GM21515 (cell line): ENCODE data around the gene SLC26A8.
A peak's percentile ranks its signal among the peaks of the same experiment; 100 is the strongest.
"Not testable (repeated sequence)": the region's sequence is repeated elsewhere in the genome, so short reads cannot be mapped to it uniquely, and the experiment has no call there.

Experiments used
- ATAC-seq: cut with Tn5 transposase; IDR thresholded peaks from one replicate; pipeline ENCODE4 v1.9.1; 2021; ENCODE audit not compliant: unreplicated experiment

SLC26A8 gene

DNA sequence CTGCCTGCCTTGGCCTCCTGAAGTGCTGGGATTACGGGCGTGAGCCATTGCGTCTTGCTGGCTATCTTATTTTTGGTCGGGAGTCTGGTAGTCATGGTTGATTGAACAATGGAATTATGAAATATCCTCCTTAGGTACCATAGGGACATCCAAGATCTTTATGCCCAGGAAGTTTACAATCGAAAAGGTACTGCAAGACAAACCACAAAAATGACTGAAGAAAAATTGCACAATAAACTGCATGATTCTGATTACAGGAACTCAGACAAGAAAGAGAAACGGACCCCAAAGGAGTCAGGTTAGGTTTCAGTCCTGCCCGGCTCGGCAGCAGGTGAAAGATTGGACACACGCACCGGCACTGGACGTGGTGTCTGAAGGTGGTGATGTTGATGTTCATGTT lies 5.3 kb downstream of the SLC26A8 start:
- no peak for ATAC-seq

DNA sequence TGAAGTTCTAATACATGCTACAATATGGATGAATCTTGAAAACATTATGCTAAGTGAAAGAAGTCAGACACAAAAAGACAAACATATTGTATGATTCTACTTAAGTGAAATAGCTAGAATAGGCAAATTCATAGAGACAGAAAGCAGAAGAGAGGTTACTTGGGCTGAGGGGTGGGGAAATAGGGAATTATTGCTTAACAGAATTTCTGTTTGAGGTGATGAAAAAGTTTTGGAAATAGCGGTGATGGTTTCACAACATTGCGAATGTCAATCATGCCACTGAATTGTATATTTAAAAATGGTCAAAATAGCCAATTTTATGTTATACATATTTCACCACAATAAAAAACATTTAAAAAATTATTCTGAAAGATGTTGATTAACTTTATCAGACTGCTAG lies 6.1 kb downstream of the SLC26A8 start:
- ATAC-seq = no peak

DNA sequence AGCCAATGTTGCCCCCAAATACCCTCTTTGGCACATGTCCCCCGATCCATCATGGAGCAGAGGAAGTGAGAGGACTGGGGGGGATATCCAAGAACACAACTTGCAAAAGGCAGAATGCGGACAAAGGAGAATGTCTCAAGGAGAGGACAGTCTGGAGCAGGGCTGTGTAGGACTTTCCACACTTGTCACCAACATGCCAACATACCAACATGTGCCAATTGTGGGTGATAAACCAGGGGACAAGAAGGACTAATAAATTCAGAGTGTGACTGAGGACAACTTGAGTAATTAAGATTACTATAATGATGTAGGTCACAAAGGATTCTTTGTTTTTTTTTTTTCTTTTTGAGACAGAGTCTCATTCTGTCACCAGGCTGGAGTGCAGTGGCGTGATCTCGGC lies 8.8 kb downstream of the SLC26A8 start:
- no peak for ATAC-seq

DNA sequence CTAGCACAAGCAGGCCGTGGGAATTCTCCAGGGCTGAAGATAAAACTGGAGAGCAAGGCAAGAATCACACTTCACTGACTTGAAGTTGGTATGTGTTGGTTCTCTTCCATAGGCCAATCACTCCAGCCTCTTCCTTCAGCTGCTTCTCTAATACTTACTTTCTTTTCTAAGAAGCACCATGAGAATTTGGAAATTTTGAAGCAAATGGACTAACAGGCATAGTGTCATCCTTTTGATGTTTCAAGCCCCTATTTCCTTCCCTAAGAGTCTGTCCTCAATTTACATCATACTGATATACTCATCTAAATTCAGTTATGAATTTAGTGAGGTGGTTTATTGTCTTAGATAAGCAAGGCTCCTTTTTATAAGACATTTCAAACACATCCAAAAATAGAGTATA lies 24.0 kb downstream of the SLC26A8 start:
- no peak for ATAC-seq

DNA sequence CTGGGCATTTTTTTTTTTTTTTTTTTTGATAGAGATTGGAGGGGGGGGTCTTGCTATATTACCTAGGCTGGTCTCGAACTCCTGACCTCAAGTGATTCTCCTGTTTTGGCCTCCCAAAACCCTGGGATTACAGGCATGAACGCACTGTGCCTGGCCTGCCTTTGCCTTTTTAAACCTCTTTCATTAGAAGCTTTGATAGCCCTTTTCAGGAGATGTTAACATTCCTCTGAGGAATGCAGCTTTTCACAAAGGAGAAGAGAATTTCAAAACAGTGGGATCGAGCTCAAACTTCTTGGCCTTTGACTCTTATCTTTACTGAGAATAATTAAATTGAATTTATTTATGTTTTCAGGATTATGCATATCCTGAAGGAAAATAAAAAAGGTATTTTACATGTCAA lies 31.3 kb downstream of the SLC26A8 start:
- ATAC-seq = no peak

DNA sequence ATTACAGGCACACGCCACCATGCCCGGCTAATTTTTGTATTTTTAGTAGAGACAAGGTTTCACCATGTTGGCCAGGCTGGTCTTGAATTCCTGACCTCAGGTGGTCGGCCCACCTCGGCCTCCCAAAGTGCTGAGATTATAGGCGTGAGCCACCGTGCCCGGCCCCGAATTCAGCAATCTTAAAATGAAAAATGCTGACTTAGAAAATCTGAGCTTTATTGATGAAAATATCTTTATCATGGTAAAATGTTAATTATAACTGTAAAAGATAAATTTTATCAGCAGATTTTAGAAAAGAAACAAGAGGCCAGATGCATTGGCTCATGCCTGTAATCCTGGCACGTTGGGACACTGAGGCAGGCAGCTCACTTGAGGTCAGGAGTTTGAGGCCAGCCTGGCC lies 36.4 kb downstream of the SLC26A8 start:
- not testable (repeated sequence) for ATAC-seq

DNA sequence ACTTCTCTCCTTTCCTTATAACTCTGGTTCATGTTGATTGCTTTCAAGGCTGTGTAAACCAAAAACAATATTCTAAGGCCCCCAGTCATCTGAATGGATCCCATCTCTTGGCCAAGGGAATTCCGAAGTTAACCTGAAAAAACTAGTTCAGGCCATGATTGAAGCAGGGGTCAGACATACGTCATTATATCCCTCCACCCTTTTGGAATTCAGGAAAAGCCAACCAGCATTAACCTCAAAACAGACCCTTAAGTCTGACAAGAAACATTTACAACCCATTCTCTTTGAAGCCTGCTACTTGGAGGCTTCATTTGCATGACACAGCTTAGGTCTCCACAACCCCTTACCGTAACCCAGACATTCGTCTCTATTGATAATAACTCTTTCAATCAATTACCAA lies 39.7 kb downstream of the SLC26A8 start:
- no peak for ATAC-seq

DNA sequence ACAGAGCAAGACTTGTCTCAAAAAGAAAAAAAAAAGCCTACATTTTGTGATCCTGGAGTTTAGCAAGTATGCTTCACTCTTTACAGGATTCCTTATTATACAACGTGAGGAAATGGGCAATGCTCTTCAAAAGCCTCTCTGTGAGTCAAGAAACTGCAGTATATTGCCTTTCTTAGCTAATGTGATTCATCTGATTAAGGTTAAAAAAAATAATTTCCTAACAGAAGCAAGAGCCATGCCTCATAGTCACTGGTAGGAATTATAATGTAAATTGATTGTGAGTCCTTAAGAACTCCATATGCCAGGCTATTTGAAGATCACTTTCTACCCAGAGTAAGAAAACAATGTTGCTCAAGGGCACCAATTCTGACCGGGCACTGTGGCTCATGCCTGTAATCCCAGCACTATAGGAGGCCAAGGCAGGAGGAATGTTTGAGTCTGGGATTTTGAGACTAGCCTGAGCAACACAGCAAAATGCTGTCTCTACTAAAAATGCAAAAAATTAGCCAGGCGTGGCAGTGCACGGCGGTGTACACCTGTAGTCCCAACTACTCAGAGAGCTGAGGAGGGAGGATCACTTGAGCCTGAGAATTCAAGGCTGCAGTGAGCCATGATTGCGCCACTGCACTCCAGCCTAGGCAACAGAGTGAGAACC lies 43.3 kb downstream of the SLC26A8 start:
- ATAC-seq = no peak

DNA sequence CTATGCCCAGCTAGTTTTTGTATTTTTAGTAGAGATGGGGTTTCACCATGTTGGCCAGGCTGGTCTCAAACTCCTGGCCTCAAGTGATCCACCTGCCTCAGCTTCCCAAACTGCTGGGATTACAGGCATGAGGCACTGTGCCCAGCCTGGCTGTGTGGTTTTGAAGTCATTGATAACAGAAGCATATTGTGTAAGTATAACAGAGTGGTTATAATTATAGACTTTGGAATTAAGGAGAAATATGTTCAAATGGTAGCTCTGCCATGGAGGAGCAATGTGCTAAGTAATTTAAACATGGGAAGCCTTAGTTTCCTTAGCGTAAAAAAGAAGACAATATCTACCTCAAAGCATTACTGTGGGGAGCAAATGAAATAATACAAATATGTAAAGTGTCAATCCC lies 44.3 kb downstream of the SLC26A8 start:
- not testable (repeated sequence) for ATAC-seq

DNA sequence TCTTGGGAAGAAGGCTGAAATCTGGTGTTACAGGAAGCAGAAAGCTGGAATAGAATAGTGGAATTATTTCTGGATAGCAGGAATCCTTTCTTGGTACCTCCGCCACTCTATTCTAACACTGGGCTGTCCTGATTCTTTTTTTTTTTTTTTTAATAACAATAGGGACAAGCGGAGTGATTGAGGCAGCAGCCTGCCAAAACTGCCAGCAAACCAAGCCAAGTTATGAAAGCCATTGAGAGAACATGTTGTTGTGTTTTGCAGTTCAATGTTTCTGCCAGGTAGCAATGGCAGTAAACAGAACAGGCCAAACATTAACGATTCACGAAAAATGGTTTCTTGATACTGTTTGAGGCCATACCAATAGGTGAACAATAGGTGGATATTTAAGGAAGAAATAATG lies 47.1 kb downstream of the SLC26A8 start:
- no peak for ATAC-seq

DNA sequence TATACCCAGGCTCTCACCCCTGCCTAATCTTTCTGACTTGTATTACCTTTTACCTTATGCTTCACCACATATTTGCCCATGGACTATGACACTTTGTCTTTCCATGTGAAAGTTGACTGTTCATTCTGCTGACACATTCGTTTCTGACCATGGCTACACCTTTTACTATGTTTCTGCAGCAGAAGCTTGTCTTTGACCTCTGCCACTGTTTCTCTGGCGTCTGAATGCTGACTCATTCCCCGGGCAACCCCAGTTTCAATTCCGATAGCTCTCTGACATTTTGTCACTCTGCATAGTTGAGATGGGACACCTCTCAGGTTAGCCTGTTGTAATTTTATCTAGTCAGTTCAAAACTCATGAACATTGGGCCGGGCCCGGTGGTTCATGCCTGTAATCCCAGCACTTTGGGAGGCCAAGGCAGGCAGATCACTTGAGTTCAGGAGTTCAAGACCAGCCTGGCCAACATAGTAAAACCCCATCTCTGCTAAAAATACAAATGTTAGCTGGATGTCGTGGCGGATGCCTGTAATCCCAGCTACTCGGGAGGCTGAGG lies 50.7 kb downstream of the SLC26A8 start:
- ATAC-seq = peak; percentile 78

DNA sequence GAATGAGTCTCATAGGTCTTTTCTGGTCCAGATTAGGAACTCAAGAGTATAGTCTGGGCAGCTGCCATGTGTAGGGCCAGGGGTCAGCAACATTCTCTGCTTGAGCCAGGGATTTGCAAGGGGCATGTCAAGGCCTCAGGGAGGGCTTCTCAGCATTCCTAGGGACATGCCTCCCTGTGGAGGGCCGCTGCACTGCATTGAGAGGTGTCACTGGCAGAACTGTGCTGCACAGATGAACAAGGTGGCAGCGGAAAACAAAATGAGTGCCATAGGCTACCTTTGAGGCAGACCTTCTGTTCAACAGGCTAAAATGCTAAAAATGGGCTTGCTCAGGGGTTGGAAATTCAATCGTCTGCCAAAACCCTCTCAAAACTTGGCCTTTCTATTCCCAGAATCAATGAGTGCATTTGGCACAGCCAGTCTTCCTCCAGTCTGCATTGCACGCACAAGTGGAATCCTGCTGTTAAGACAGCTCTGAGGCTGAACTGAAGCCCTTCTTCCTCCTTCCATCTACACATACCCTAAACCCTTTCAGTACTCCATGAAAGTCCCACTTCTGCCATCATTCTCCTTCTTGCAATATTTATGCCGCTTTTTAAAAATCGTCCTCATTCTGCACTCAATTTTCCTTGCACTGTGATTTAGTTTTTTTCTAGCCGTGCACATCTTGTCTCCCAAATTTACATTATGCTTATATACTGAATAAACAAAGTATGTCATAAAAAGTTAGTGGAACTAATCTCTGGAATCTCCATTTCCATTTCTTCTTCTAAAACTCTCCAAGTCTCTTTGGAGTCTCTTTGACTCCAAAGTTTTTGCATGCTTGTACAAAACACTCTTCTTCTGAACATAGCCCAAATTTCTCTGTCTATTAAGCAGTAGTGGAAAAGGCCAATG lies 51.7 kb downstream of the SLC26A8 start:
- no peak for ATAC-seq

DNA sequence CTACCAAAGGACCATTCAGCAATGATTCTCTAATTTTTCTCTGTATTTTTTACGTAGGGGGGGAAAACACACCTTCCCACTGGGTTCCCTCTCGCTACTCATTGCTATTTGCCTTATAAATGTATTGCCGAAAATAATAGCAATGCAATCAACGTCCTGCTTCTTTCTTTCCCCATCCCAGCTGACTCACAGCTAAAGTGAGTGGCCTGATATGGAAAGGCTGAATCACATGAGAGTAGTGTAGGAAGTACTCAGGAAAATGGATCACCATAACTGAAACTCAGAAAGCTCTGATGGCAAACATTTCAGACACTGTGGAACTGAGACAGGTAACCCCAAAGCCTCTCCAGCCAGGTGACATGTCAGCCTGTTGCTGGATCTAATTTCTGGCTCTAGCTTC lies 54.3 kb downstream of the SLC26A8 start:
- no peak for ATAC-seq

DNA sequence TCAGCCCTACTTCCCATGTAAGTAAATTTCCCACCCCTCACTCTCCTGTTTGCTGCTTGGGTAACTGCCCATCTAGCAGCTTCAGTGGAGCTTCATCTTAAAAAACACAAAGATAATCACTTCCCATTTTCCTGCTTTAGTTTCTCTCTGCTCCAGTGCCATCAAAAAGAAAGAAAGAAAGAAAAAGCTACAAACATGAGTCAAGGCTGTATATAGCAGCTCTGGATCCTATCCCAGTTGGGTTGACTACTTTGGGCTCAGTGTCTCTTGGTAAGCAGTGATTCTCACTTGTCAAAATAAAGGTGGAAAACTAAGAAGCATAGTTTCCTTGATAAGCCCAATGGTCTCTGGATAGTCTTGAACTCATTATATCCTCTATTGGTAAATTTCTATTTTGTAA lies 54.8 kb downstream of the SLC26A8 start:
- no peak for ATAC-seq

DNA sequence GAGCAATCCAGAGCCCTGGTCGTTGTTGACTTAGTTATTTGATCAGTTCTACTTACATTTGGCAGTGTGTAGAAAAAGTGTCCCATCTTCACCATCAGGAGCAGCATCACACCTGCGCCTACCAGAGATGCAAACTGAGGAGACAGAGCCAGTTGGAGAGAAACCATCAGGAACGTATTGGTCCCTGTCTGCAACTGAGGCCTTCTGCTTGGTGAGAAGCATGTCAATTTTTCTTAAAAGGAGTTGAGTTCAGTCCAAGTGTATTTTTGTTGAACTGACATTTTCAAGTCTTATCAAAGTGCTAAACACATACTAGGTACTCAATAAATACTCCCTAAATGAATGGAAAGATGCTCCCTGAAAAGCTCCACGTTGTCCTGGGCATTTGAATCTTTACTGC lies 55.6 kb downstream of the SLC26A8 start:
- no peak for ATAC-seq

DNA sequence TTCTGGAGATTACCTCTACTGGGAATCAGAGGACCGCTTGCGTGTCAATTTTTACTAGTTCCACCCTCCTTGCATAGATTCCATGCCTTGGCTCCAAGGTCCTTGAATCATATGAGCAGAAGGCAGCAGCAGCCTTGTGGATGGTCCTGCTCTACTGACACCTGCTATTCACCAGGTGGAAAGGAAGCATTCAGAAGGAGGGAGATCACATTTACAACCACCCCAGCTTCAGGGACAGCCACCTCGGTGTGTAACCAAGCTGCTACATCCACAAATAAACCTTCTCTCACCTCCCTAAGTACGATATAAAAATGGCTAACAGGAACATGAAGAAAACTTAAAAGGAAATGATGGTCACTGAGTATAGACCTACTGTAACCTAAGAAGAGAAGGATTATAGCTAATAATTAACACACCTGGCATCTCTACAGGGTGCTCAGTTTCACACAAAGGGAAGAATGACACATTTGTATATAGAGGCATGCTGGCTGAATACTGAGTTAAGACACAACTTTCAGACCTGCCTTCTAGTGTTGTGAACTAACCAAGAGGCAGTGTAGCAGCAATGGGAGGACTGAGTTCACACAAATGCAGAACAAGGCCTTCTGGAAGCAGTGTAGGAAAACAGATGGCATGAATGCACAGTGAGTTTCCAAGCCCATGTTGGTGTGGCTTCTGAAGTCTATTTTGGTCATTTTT lies 57.2 kb downstream of the SLC26A8 start:
- ATAC-seq = no peak

DNA sequence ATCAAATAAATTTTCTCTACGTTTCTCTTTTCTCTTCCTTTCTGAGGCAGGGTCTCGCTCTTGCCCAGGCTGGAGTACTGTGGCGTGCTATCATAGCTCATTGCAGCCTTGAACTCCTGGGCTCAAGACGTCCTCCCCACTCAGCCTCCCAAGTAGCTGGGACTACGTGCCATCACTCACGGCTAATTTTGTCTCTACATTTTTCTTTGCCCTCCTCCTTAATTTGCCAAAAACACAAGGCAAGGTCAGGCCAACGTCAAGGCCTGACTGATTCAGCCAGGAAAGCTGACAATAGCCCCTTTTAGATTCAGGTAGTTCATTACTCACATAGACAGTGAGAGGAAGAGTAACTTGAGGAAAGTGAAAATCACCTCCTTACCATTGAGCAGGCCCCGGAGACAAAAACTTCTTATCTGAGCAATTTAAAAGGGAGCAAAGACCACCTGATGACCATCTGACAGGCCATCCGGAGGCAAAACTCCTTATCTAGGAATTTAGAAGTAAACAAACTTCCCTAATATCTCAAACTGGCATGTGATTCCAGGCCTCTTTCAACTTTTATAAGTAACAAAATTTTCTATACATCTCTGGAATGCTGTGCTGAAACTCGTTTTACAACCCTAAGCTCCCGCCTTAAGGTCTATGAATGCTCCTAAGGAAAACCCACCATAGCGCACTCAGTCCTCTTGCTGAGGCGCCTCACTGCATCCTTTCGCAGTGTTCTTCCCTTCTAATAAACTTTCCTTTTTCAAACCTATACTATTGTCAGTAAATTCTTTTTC lies 61.5 kb downstream of the SLC26A8 start:
- ATAC-seq = no peak

DNA sequence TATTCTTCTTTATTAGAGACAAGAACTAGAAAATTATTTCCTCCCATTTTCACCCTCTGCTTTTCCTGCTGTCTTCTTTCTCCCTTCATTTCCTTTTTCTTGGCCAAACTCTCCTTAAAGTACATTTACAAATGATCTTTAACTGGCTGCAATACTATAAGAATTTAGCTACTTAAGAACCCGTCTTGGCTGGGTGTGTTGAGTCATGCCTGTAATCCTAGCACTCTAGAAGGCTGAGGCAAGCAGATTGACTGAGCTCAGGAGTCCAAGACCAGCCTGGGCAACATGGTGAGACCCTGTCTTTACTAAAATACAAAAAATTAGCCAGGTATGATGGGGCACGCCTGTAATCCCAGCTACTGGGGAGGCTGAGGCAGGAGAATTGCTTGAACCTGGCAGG lies 64.3 kb downstream of the SLC26A8 start:
- no peak for ATAC-seq

DNA sequence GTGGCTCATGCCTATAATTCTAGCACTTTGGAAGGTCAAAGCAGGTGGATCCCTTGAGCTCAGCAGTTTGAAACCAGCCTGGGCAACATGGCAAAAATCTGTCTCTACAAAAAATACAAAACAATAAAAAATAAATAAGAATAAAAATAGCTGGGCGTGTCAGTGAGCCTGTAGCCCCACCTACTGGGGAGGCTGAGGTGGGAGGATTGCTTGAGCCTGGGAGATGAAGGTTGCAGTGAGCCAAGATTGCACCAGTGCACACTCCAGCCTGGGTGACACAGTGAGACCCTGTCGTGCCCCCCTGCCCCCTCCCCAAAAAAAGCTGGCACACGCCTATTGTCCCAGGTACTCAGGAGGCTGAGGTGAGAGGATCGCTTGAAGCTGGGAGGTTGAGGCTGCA lies 68.5 kb downstream of the SLC26A8 start:
- ATAC-seq = no peak

DNA sequence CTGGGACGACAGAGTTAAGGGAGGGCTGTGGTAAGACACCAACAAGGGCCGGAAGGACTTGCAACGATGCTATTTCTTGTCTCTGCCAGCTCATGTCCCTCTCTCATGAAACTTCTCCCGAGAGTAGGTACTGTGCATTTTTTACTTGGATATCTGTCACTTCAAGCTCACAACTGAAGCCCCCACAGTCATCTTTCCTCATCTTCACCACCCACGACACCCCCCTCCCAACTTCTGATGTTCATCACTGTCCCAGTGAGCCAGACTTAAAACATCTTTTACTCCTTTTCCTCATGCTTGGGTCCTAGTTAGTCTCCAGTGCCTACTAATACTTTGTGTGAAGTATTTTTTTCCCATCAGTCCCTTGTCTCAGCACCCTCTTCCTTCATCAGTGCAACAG lies 68.9 kb downstream of the SLC26A8 start:
- ATAC-seq = no peak

DNA sequence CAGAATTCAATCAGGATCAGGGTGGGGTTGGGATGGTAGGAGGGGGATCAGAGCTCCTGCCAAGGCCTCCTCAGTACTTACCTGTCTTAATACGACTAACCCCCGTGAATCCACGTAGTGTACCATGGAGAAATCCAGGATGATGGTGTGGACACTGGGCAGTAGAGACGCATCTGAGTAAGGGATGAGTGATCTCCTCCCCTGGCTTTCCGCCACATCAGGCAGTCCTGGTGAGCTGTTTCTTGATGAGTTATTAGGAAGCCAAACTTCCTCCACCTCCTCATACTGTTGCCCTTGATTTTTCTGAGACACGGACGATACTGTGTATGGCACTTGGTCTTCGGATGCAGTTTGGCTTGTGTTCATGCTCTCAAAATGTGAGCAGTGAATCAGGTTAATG lies 69.4 kb downstream of the SLC26A8 start:
- no peak for ATAC-seq
